ENCODE measurements around the gene ARHGEF16. TPM values are rescaled to one million over a fixed set of nuclear protein-coding genes. Genes with fewer than 3 reads are reported as not detected.

The ARHGEF16 gene
- total RNA-seq, 2 donors from 2014 or later = 47.7 to 64.7 TPM

- Histone ChIP-seq H3K27ac (ENCODE audit: low read depth, low read length) (no peak overlapping the region), H3K27me3 (ENCODE audit: control insufficient read depth, insufficient read depth, low read length, poor library complexity, severe bottlenecking) (no peaks in the 10 kb centered on the region), H3K9me3 (ENCODE audit: control insufficient read depth, low read length) (no peaks in the 10 kb centered on the region), H3K36me3 (ENCODE audit: control insufficient read depth, insufficient read depth, low read length) (no peaks in the 10 kb centered on the region), H3K4me3 (ENCODE audit: low read length) (no peak overlapping the region), H3K4me1 (ENCODE audit: control insufficient read depth, insufficient read depth, low read length) (no peaks in the 10 kb centered on the region), H3K9ac (ENCODE audit: extremely low read depth, low read length, poor library complexity, severe bottlenecking) (no peak overlapping the region)
- Mint-ChIP-seq H3K4me3 (no peak overlapping the region), H3K4me1 (no peaks in the 10 kb centered on the region), H3K27ac (no peak overlapping the region), H3K9me3 (no peaks in the 10 kb centered on the region), H3K27me3 (ENCODE audit: insufficient read depth) (no peaks in the 10 kb centered on the region), H3K36me3 (ENCODE audit: low read depth) (peaks cover 16% of the 10 kb centered on the region)
- TF ChIP-seq CTCF (conservative IDR thresholded peaks at IDR 0.05) = no peak
- 89 to 90% methylated on average over 6 to 7 of the region's 7 CpGs for WGBS, 2 experiments (ENCODE audit: insufficient coverage in 1 of 2, insufficient read length in 1 of 2)
- no peak for DNase-seq
Measured at GRCh38 chr1:3504822-3505153, 50.3 kb downstream of the ARHGEF16 start.

- Mint-ChIP-seq H3K36me3 (ENCODE audit: low read depth) (peaks cover 16% of the 10 kb centered on the region), H3K27ac (no peak overlapping the region), H3K4me1 (no peaks in the 10 kb centered on the region), H3K4me3 (no peak overlapping the region), H3K9me3 (no peaks in the 10 kb centered on the region), H3K27me3 (ENCODE audit: insufficient read depth) (no peaks in the 10 kb centered on the region)
- no peaks in the 10 kb centered on the region for H3K4me1 ChIP-seq (ENCODE audit: control insufficient read depth, insufficient read depth, low read length)
- no peak overlapping the region for H3K27ac ChIP-seq (ENCODE audit: low read depth, low read length)
- DNase-seq = no peak
- H3K9ac ChIP-seq (ENCODE audit: extremely low read depth, low read length, poor library complexity, severe bottlenecking) = no peak overlapping the region
- TF ChIP-seq CTCF (conservative IDR thresholded peaks at IDR 0.05) = no peak
- no peaks in the 10 kb centered on the region for H3K27me3 ChIP-seq (ENCODE audit: control insufficient read depth, insufficient read depth, low read length, poor library complexity, severe bottlenecking)
- no peaks in the 10 kb centered on the region for H3K36me3 ChIP-seq (ENCODE audit: control insufficient read depth, insufficient read depth, low read length)
- 92 to 94% methylated on average over 13 to 20 of the region's 20 CpGs for WGBS, 2 experiments (ENCODE audit: insufficient coverage in 1 of 2, insufficient read length in 1 of 2)
- no peaks in the 10 kb centered on the region for H3K9me3 ChIP-seq (ENCODE audit: control insufficient read depth, low read length)
- H3K4me3 ChIP-seq (ENCODE audit: low read length) = no peak overlapping the region
Measured at GRCh38 chr1:3505161-3505560, 50.7 kb downstream of the ARHGEF16 start.

GRCh38 chr1:3506041-3506440 lies 51.6 kb downstream of the ARHGEF16 start:
- Histone ChIP-seq H3K4me3 (ENCODE audit: low read length) (no peak overlapping the region), H3K36me3 (ENCODE audit: control insufficient read depth, insufficient read depth, low read length) (no peaks in the 10 kb centered on the region), H3K9me3 (ENCODE audit: control insufficient read depth, low read length) (no peaks in the 10 kb centered on the region), H3K9ac (ENCODE audit: extremely low read depth, low read length, poor library complexity, severe bottlenecking) (no peak overlapping the region), H3K27ac (ENCODE audit: low read depth, low read length) (no peak overlapping the region), H3K27me3 (ENCODE audit: control insufficient read depth, insufficient read depth, low read length, poor library complexity, severe bottlenecking) (no peaks in the 10 kb centered on the region), H3K4me1 (ENCODE audit: control insufficient read depth, insufficient read depth, low read length) (no peaks in the 10 kb centered on the region)
- Mint-ChIP-seq H3K27ac (no peak overlapping the region), H3K27me3 (ENCODE audit: insufficient read depth) (no peaks in the 10 kb centered on the region), H3K36me3 (ENCODE audit: low read depth) (peaks cover 16% of the 10 kb centered on the region), H3K9me3 (no peaks in the 10 kb centered on the region), H3K4me1 (no peaks in the 10 kb centered on the region), H3K4me3 (no peak overlapping the region)
- no peak for TF ChIP-seq CTCF (conservative IDR thresholded peaks at IDR 0.05)
- 89 to 93% methylated on average over 4 to 15 of the region's 15 CpGs for WGBS, 2 experiments (ENCODE audit: insufficient coverage in 1 of 2, insufficient read length in 1 of 2)
- DNase-seq = no peak

Data from endodermal cell (in vitro differentiated cells).